Body of pancreas (tissue), 4 donors: Measurements from ENCODE around the gene BGN.

Experiments used
- CTCF ChIP-seq, 7 experiments: fragments of 450-650 bp in 4 of 7; fragments of 200-600 bp in 3 of 7; sonication (generic) in 3 of 7; IDR thresholded peaks; one replicate each; pipeline ENCODE4 v1.5.1; 2016 to 2019; ENCODE audit warnings: antibody characterized with exemption in 7 of 7
- POLR2A ChIP-seq, 3 donors: fragments of 450-650 bp; IDR thresholded peaks; one replicate each; pipeline ENCODE4 v1.6.1; 2016; ENCODE audit warnings: antibody characterized with exemption in 3 of 3, mild to moderate bottlenecking in 2 of 3

DNA sequence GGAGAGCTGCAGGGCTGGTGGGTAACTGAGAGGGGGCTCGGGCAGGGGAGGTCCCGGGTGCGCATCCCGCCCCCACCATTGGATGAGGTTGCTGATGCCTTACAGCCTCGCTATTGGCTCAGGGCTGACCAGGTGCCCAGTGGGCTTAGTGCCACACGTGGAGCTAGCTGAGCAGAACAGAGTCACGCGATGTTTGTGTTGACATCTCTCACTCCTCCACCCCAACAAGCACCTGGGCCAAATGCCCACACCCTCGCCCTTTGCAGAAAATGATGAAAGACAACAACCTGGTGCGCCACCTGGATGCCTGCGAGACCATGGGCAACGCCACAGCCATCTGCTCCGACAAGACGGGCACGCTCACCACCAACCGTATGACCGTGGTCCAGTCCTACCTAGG, 54.5 kb downstream of the BGN start:
- TF ChIP-seq CTCF (IDR thresholded peaks at IDR 0.05), result no peak
- no peak for TF ChIP-seq POLR2A (IDR thresholded peaks at IDR 0.05)
